ENCODE data around the gene KIAA0513. TPM values are rescaled to one million over a fixed set of nuclear protein-coding genes. Genes with fewer than 3 reads are reported as not detected.

KIAA0513 gene
- total and polyA plus RNA-seq, 2 of the 13 experiments (the other 11 are each of a cell fraction or from before 2014, with no cell fraction given) = 1.8 TPM

DNA sequence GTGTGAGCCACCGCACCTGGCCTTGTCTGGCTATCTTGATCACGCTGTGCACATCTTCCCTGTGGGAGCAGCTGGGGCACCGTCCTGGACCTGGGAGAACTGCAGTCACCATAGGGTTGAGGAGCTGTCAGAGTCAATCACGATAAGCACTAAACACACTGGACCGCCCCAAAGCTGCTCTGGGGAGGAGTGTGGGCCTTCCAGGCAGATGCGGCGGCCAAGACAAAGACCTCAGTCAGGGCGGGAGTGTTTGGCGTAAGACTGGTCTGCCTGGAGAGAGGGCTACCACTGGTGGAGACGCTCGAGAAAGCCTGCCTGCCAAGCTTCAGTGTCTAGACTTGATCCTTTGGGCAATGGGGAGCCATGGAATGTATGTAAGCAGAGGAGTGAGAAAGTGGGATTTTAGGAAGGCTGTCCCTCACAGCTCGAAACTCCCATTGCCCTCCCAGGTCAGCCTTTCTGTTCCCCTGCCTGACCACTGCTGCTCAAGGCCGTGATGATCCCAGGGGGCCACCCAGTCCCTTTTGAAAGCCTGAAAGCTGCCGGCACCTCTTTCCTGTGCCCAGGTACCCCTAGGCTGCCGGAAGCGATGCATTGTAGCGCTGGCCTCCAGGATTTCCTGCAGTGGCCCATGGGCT is 114.0 kb downstream of the KIAA0513 start (continued):
- TF ChIP-seq ZC3H13 (CRISPR knock-in tag; IDR thresholded peaks at IDR 0.05) (no peak), NBN (conservative IDR thresholded peaks at IDR 0.05) (no peak), ZNF800 (CRISPR knock-in tag; IDR thresholded peaks at IDR 0.05) (peak; percentile 56; the same call in 1 of the 2 replicates), TAF15 (IDR thresholded peaks at IDR 0.05; ENCODE audit: low read depth, low read length, poor library complexity, severe bottlenecking) (no peak), HOMEZ (CRISPR knock-in tag; IDR thresholded peaks at IDR 0.05; ENCODE audit: low read depth) (0 out of 2 replicates have a peak, but pooled peaks have one; percentile 17), ZNF432 (CRISPR knock-in tag; IDR thresholded peaks at IDR 0.05; ENCODE audit: borderline replicate concordance) (no peak), ZFP1 (CRISPR knock-in tag; IDR thresholded peaks at IDR 0.05) (no peak), MTA1 (CRISPR knock-in tag; IDR thresholded peaks at IDR 0.05; ENCODE audit: borderline replicate concordance) (peak; percentile 60), JUNB (CRISPR knock-in tag; IDR thresholded peaks at IDR 0.05; ENCODE audit: borderline replicate concordance) (no peak), MXD4 (CRISPR knock-in tag; IDR thresholded peaks at IDR 0.05) (no peak), CC2D1A (CRISPR knock-in tag; IDR thresholded peaks at IDR 0.05) (no peak), SAP130 (CRISPR knock-in tag; IDR thresholded peaks at IDR 0.05; ENCODE audit: low read depth) (no peak; the same call in 1 of the 2 replicates), RCOR2 (CRISPR knock-in tag; IDR thresholded peaks at IDR 0.05) (0 out of 2 replicates have a peak, but pooled peaks have one; percentile 42), ZNF383 (CRISPR knock-in tag; IDR thresholded peaks at IDR 0.05; ENCODE audit: borderline replicate concordance) (peak; percentile 85; the same call in 1 of the 2 replicates), GATAD2A (CRISPR knock-in tag; IDR thresholded peaks at IDR 0.05) (no peak)
- TF ChIP-seq, protein P1, sequence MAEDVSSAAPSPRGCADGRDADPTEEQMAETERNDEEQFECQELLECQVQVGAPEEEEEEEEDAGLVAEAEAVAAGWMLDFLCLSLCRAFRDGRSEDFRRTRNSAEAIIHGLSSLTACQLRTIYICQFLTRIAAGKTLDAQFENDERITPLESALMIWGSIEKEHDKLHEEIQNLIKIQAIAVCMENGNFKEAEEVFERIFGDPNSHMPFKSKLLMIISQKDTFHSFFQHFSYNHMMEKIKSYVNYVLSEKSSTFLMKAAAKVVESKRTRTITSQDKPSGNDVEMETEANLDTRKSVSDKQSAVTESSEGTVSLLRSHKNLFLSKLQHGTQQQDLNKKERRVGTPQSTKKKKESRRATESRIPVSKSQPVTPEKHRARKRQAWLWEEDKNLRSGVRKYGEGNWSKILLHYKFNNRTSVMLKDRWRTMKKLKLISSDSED (CRISPR knock-in tag; IDR thresholded peaks at IDR 0.05) = no peak
- TF ChIP-seq, protein P2, sequence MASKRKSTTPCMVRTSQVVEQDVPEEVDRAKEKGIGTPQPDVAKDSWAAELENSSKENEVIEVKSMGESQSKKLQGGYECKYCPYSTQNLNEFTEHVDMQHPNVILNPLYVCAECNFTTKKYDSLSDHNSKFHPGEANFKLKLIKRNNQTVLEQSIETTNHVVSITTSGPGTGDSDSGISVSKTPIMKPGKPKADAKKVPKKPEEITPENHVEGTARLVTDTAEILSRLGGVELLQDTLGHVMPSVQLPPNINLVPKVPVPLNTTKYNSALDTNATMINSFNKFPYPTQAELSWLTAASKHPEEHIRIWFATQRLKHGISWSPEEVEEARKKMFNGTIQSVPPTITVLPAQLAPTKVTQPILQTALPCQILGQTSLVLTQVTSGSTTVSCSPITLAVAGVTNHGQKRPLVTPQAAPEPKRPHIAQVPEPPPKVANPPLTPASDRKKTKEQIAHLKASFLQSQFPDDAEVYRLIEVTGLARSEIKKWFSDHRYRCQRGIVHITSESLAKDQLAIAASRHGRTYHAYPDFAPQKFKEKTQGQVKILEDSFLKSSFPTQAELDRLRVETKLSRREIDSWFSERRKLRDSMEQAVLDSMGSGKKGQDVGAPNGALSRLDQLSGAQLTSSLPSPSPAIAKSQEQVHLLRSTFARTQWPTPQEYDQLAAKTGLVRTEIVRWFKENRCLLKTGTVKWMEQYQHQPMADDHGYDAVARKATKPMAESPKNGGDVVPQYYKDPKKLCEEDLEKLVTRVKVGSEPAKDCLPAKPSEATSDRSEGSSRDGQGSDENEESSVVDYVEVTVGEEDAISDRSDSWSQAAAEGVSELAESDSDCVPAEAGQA (IDR thresholded peaks at IDR 0.05; ENCODE audit: low read depth) = no peak
- TF ChIP-seq, protein P2 (CRISPR knock-in tag; IDR thresholded peaks at IDR 0.05; ENCODE audit: borderline replicate concordance) = no peak
- TF ChIP-seq, protein P3, sequence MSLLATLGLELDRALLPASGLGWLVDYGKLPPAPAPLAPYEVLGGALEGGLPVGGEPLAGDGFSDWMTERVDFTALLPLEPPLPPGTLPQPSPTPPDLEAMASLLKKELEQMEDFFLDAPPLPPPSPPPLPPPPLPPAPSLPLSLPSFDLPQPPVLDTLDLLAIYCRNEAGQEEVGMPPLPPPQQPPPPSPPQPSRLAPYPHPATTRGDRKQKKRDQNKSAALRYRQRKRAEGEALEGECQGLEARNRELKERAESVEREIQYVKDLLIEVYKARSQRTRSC (CRISPR knock-in tag; IDR thresholded peaks at IDR 0.05; ENCODE audit: low read depth) = 0 out of 2 replicates have a peak, but pooled peaks have one; percentile 70

Data from HepG2 (cell line).